CD4-positive, alpha-beta T cell (primary cell): Measurements from ENCODE around the gene ATP13A5. TPM values are rescaled to one million over a fixed set of nuclear protein-coding genes. Genes with fewer than 3 reads are reported as not detected.

ENCODE experiments used
- ATAC-seq: fragments of 200-7000 bp; cut with Tn5 transposase; one replicate; pipeline ENCODE4 v1.10.0; 2022; ENCODE audit warnings: mild to moderate bottlenecking; ENCODE audit not compliant: poor library complexity
- CTCF ChIA-PET: fragments of 350-600 bp; sonication (Branson Sonifier 250); formaldehyde crosslinking; loops from one replicate; lab custom pipeline; 2021; ENCODE audit warnings: antibody characterized with exemption, inconsistent platforms; lab: Charles Lee
- POLR2A ChIA-PET: fragments of 350-600 bp; sonication (Branson Sonifier 250); formaldehyde crosslinking; loops from one replicate; lab custom pipeline; 2021; ENCODE audit warnings: antibody characterized with exemption, inconsistent platforms; lab: Charles Lee
- DNase-seq, 14 experiments: peaks; one replicate each; pipeline ENCODE4 v3.0.0-alpha.2; 2013 to 2020; ENCODE audit warnings: mixed read lengths in 2 of 14
- H3K27ac ChIP-seq, 2 donors: one replicate each; pipeline versions ENCODE4 v1.5.1 to v1.7.0; 2013; ENCODE audit warnings: low read length in 2 of 2, low read depth in 1 of 2, mild to moderate bottlenecking in 1 of 2
- H3K27me3 ChIP-seq, 2 experiments: 1 replicate in 1 of 2; 2 replicates in 1 of 2; pipeline versions ENCODE4 v1.6.1 to v1.7.0; 2013; ENCODE audit warnings: low read length in 2 of 2, control low read depth in 1 of 2, mild to moderate bottlenecking in 1 of 2, moderate library complexity in 1 of 2; ENCODE audit not compliant: insufficient read depth in 2 of 2, control insufficient read depth in 1 of 2
- H3K36me3 ChIP-seq: one replicate; pipeline ENCODE4 v1.6.1; 2013; ENCODE audit warnings: low read length, control low read depth; ENCODE audit not compliant: insufficient read depth
- H3K4me1 ChIP-seq: one replicate; pipeline ENCODE4 v1.6.1; 2013; ENCODE audit warnings: low read length, control low read depth; ENCODE audit not compliant: insufficient read depth
- H3K4me3 ChIP-seq: one replicate; pipeline ENCODE4 v1.5.1; 2013; ENCODE audit warnings: mild to moderate bottlenecking, low read length, moderate library complexity
- H3K9me3 ChIP-seq, 2 experiments: 1 replicate in 1 of 2; 2 replicates in 1 of 2; pipeline versions ENCODE4 v1.6.1 to v1.7.0; 2013; ENCODE audit warnings: low read length in 2 of 2, mild to moderate bottlenecking in 2 of 2, control low read depth in 1 of 2, moderate library complexity in 1 of 2; ENCODE audit not compliant: control insufficient read depth in 1 of 2, insufficient read depth in 1 of 2
- H3K27ac Mint-ChIP-seq: one replicate; pipeline ENCODE4 v1.8.0; 2020; ENCODE audit warnings: mixed read lengths
- H3K27me3 Mint-ChIP-seq: one replicate; pipeline ENCODE4 v1.8.0; 2021; ENCODE audit warnings: mixed read lengths
- H3K36me3 Mint-ChIP-seq: one replicate; pipeline ENCODE4 v1.8.0; 2021; ENCODE audit warnings: low read depth, mixed read lengths
- H3K4me1 Mint-ChIP-seq: one replicate; pipeline ENCODE4 v1.8.0; 2021; ENCODE audit warnings: low read depth, mixed read lengths
- H3K4me3 Mint-ChIP-seq: one replicate; pipeline ENCODE4 v1.8.0; 2020; ENCODE audit warnings: mild to moderate bottlenecking, mixed read lengths
- H3K9me3 Mint-ChIP-seq: one replicate; pipeline ENCODE4 v1.8.0; 2020; ENCODE audit warnings: mixed read lengths
- CTCF ChIP-seq: fragments of 200-600 bp; IDR thresholded peaks from one replicate; pipeline ENCODE4 v1.8.0; 2022; ENCODE audit warnings: antibody characterized with exemption, mild to moderate bottlenecking
- intact Hi-C, 2 experiments: fragments of 100-400 bp; cut with DNase I in 1 of 2; cut with micrococcal nuclease in 1 of 2; formaldehyde crosslinking; loops; one replicate each; pipeline versions ENCODE4 v1.15.1 to v1.9.0; 2023 to 2025; cut with DNase I, micrococcal nuclease
- total RNA-seq, 174 experiments: library from RNA in 2 of 174; stranded (reverse) in 2 of 174; gene quantifications; one replicate each; pipeline ENCODE4 v1.2.3 and lab custom pipeline; 2021 to 2026

Gene ATP13A5
- total RNA-seq, 2 experiments from 2014 or later = not detected

GRCh38 chr3:193343726-193344222 lies 34.8 kb downstream of the ATP13A5 start:
- no peak overlapping the region for H3K4me3 Mint-ChIP-seq
- H3K36me3 ChIP-seq = no peaks in the 10 kb centered on the region
- no peaks in the 10 kb centered on the region for H3K4me1 Mint-ChIP-seq
- H3K4me1 ChIP-seq = no peaks in the 10 kb centered on the region
- no peaks in the 10 kb centered on the region for H3K9me3 ChIP-seq
- no peak overlapping the region for H3K27ac ChIP-seq
- no peak for DNase-seq
- no peaks in the 10 kb centered on the region for H3K36me3 Mint-ChIP-seq
- H3K27ac Mint-ChIP-seq = no peak overlapping the region
- intact Hi-C loops = no loop called here
- ChIA-PET CTCF (no interaction called here), POLR2A (interaction anchor here (0.6 kb wide), 1 partner anchor 116 kb away, joined by 3 read pairs; no protein-coding TSS in a partner anchor)
- no peak for ATAC-seq
- H3K9me3 Mint-ChIP-seq = no peaks in the 10 kb centered on the region
- H3K27me3 ChIP-seq = peaks cover 0 to 2% of the 10 kb centered on the region in 2 experiments
- H3K27me3 Mint-ChIP-seq = peaks cover 16% of the 10 kb centered on the region
- no peak overlapping the region for H3K4me3 ChIP-seq
- TF ChIP-seq CTCF = no peak

GRCh38 chr3:193342551-193342950 lies 36.0 kb downstream of the ATP13A5 start:
- POLR2A ChIA-PET = no interaction called here
- Histone ChIP-seq H3K27ac (no peak overlapping the region), H3K27me3 (peaks cover 0 to 2% of the 10 kb centered on the region in 2 experiments), H3K9me3 (no peaks in the 10 kb centered on the region), H3K36me3 (no peaks in the 10 kb centered on the region), H3K4me3 (no peak overlapping the region), H3K4me1 (no peaks in the 10 kb centered on the region)
- peaks cover 13% of the 10 kb centered on the region for H3K27me3 Mint-ChIP-seq
- TF ChIP-seq CTCF = no peak
- H3K27ac Mint-ChIP-seq = no peak overlapping the region
- intact Hi-C loops = no loop called here
- H3K4me1 Mint-ChIP-seq = no peaks in the 10 kb centered on the region
- ATAC-seq (no peak), DNase-seq (no peak)
- no peak overlapping the region for H3K4me3 Mint-ChIP-seq
- no peaks in the 10 kb centered on the region for H3K36me3 Mint-ChIP-seq
- CTCF ChIA-PET = no interaction called here
- H3K9me3 Mint-ChIP-seq = no peaks in the 10 kb centered on the region

DNA sequence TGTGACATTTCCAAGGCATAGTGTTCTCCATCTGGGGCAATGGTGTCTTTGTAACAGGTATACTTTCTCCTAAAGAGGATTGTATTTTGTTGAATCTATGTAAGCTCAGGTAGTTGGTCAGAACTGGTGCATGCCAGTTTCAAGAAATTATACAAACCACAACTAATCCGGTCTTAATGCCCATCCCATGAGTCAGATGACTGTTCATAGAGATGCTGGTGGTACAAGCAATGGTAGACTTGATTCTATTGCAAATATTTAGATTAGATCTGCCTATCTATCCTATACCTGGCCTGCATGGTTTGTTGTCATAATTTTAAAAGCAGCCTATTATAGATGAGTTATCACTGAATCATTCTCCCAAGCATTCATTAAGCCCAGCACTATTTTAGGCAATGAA lies 43.5 kb downstream of the ATP13A5 start:
- no peak overlapping the region for H3K4me3 ChIP-seq
- CTCF ChIA-PET = no interaction called here
- no peaks in the 10 kb centered on the region for H3K36me3 Mint-ChIP-seq
- H3K27ac ChIP-seq = no peak overlapping the region
- no peaks in the 10 kb centered on the region for H3K36me3 ChIP-seq
- no peaks in the 10 kb centered on the region for H3K4me1 Mint-ChIP-seq
- DNase-seq = no peak
- ATAC-seq = no peak
- intact Hi-C loops = no loop called here
- POLR2A ChIA-PET = no interaction called here
- H3K27me3 Mint-ChIP-seq = no peaks in the 10 kb centered on the region
- H3K4me3 Mint-ChIP-seq = no peak overlapping the region
- no peaks in the 10 kb centered on the region for H3K4me1 ChIP-seq
- H3K27me3 ChIP-seq = no peaks in the 10 kb centered on the region
- H3K27ac Mint-ChIP-seq = no peak overlapping the region
- no peaks in the 10 kb centered on the region for H3K9me3 Mint-ChIP-seq
- no peaks in the 10 kb centered on the region for H3K9me3 ChIP-seq
- TF ChIP-seq CTCF = no peak
